ENCODE data around the gene ABHD16A.
A peak's percentile ranks its signal among the peaks of the same experiment; 100 is the strongest.

Gene ABHD16A

GRCh38 chr6:31729979-31730630 lies 27.0 kb upstream of the ABHD16A start:
- Histone ChIP-seq H3K27ac (peak overlapping the region; percentile 86 to 99), H3K4me3 (peak overlapping the region; percentile 91)
- peak; percentile 95 for DNase-seq (ENCODE audit: low spot score)
- TF ChIP-seq, protein P1, sequence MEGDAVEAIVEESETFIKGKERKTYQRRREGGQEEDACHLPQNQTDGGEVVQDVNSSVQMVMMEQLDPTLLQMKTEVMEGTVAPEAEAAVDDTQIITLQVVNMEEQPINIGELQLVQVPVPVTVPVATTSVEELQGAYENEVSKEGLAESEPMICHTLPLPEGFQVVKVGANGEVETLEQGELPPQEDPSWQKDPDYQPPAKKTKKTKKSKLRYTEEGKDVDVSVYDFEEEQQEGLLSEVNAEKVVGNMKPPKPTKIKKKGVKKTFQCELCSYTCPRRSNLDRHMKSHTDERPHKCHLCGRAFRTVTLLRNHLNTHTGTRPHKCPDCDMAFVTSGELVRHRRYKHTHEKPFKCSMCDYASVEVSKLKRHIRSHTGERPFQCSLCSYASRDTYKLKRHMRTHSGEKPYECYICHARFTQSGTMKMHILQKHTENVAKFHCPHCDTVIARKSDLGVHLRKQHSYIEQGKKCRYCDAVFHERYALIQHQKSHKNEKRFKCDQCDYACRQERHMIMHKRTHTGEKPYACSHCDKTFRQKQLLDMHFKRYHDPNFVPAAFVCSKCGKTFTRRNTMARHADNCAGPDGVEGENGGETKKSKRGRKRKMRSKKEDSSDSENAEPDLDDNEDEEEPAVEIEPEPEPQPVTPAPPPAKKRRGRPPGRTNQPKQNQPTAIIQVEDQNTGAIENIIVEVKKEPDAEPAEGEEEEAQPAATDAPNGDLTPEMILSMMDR (IDR thresholded peaks at IDR 0.05), result no peak

- peak overlapping the region; percentile 91 for H3K4me3 ChIP-seq
- H3K27ac ChIP-seq, result peak overlapping the region; percentile 86 to 99
- peak; percentile 97 for DNase-seq (ENCODE audit: low spot score)
- TF ChIP-seq, protein P1 (IDR thresholded peaks at IDR 0.05), result no peak
These were observed 26.4 kb upstream of the ABHD16A start for GRCh38 chr6:31729515-31729978.

DNA sequence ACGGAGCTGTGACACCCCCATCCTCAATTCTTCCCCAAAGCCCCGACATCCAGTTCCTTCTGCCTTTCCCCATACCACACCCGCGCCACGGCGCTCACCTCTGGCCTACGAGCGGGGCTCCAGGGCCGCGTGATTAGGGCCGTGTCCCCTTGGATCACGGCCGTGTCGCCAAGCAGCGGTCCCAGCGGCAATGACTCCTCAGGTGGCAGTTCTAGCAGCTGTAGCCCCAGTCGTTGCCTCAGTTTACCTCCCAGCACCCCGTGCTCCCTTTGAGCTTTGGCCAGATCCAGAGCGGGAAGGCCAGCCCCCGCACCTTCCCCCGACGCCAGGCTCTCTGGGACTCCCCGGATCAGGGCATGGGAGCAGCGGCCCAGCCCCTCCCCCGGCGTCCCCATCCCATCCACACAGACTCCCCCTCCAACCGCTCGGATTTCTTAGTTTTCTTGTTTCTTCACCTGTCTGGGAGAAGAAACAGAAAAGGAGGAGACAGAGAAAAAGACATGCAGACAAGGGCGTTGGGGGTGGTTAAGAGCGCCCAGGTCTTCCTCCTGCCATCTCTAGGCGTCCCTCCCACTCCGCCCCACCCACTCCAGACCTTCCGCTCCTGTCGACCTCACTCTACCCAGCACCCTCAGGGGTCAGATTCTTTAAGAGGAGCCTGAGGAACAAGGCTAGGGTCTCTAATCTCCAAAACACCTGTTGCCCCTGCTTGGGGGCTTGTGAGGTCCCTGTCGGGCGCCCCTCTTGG lies 25.8 kb upstream of the ABHD16A start, which contains the start of gene DDAH2:
Gene DDAH2 (minus strand): TSS at position 533 of the 748 bp plus-strand sequence. CDS start 138 bp downstream, at position 395.
- peak within 1 kb of the TSS; percentile 86 to 99 for H3K27ac ChIP-seq
- TF ChIP-seq, protein P1 (IDR thresholded peaks at IDR 0.05), result peak; percentile 25
- peak within 1 kb of the TSS; percentile 91 for H3K4me3 ChIP-seq
- no peak for DNase-seq (ENCODE audit: low spot score)

DNA sequence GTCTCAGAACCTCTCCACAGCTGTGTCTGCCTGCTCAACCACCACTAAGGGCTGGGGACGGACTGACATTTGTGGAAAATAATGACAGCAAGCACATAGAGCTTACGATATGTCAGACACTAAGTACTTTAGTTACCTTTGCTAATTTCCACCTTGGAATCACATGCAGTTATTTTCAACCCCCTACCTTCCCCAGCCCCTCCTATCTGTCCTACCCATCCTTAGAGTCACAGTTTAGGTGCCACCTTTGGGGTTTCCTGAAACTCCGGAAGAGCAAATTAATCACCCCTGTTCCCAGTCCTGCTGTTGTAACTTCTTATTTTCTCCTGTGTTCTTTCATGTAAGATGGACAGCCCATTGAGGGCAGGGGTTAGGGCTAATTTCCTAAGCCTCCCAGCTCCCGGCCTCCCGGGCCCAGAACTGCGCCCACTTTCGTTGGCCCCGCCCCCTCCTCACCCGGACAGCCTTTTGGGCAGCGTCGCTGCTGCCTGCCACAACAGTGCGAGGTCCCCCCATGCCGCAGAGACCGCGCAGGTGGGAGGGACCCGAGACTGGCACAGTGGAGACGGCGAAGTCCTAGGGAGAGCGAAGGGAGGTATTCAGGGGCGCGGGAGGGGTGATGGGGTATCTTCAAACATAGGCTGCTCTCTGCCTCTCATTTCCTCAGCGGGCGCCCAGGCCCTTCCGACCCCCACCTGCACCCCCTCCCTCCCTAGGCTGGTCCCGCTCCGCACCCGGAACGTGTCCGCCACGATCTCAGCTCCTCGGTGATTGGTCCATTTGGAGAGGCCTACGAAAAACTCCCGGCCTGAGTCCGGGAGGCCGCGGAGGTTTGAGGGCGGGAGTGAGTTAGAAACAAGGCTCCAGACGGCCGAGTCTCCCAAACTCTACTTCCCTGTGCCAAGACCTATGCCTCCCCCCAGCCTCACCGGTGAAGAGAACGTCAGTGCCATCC lies 24.9 kb upstream of the ABHD16A start:
- peak overlapping the region; percentile 91 for H3K4me3 ChIP-seq
- peak overlapping the region; percentile 86 to 99 for H3K27ac ChIP-seq
- TF ChIP-seq, protein P1 (IDR thresholded peaks at IDR 0.05), result no peak
- DNase-seq (ENCODE audit: low spot score), result no peak

DNA sequence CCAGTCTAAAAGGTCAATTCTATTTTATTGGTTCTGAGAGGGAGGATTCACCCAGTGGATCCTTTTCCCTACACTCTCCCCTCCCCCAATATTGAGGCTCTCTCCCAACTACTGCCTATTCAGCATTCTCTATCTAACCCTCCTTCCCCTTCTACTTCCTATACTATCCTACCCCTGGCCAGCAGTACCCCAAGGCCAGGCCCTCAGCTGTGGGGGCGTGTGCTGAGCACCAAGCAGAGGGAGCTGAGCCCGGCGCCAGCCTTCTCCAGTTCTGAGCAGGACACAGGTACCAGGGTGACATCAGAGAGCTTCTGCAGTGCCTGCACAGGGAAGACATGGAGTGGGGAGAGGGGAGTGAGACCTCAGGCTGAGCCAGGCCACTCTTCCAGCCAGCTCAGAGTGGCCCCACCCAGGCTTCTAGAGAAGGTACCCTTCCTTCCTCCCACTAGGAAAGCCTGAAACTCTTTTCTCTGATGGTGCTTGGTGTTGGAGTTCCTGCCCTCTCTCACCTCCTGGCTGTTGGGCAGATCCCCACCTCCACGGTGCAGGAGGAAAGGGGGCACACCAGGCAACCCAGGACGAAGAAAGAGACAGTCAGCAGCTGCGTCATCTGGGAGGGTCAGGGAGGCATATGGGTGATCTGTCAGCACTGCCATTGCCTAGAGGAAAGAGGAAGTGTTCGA lies 24.1 kb upstream of the ABHD16A start:
- DNase-seq (ENCODE audit: low spot score), result no peak
- H3K4me3 ChIP-seq, result peak overlapping the region; percentile 91
- TF ChIP-seq, protein P1 (IDR thresholded peaks at IDR 0.05), result no peak
- H3K27ac ChIP-seq, result peak overlapping the region; percentile 86 to 99

Measured in coronary artery (tissue), 2 donors.